ENCODE measurements around the gene POLR1C.
"Not testable (repeated sequence)": the region's sequence is repeated elsewhere in the genome, so short reads cannot be mapped to it uniquely, and the experiment has no call there.

The POLR1C gene

GRCh38 chr6:43516697-43517504 is at the start of gene POLR1C, which contains the start of gene YIPF3:
TSS of gene POLR1C (plus strand) at chr6:43517089. CDS start at chr6:43517110, 21 bp downstream.
TSS of gene YIPF3 (minus strand) at chr6:43516926. CDS start at chr6:43516807, 119 bp downstream.
- DNase-seq, result peak; percentile 92 to 95

- not testable (repeated sequence) for DNase-seq
Observed at GRCh38 chr6:43467265-43467664, 49.6 kb upstream of the POLR1C start.

- DNase-seq, result no peak
Observed at GRCh38 chr6:43467752-43468151, 49.1 kb upstream of the POLR1C start.

GRCh38 chr6:43468240-43468639 is 48.6 kb upstream of the POLR1C start:
- no peak for DNase-seq

- DNase-seq, result no peak
Observed at GRCh38 chr6:43468748-43469681, 47.9 kb upstream of the POLR1C start.

GRCh38 chr6:43469947-43470346 is 46.9 kb upstream of the POLR1C start:
- DNase-seq, result no peak

- DNase-seq, result no peak
Observed at GRCh38 chr6:43471399-43471798, 45.5 kb upstream of the POLR1C start.

- DNase-seq, result no peak
Observed at GRCh38 chr6:43472515-43472914, 44.4 kb upstream of the POLR1C start.

GRCh38 chr6:43475516-43475915 is 41.4 kb upstream of the POLR1C start:
- no peak for DNase-seq

GRCh38 chr6:43476746-43477145 is 40.1 kb upstream of the POLR1C start:
- no peak for DNase-seq

- peak; percentile 95 to 99 for DNase-seq
Observed at GRCh38 chr6:43477235-43478007, 39.5 kb upstream of the POLR1C start, which contains the start of gene TJAP1. TSS of gene TJAP1 (plus strand) at chr6:43477570. CDS start at chr6:43499002, 21,432 bp downstream.

GRCh38 chr6:43478008-43478372 is 38.9 kb upstream of the POLR1C start:
- DNase-seq, result no peak

- DNase-seq, result no peak
Observed at GRCh38 chr6:43481075-43481474, 35.8 kb upstream of the POLR1C start.

- no peak for DNase-seq
Observed at GRCh38 chr6:43481591-43482236, 35.2 kb upstream of the POLR1C start.

- DNase-seq, result no peak
Observed at GRCh38 chr6:43488667-43489276, 28.1 kb upstream of the POLR1C start.

- no peak for DNase-seq
Observed at GRCh38 chr6:43489277-43490072, 27.4 kb upstream of the POLR1C start.

GRCh38 chr6:43490523-43490939 is 26.4 kb upstream of the POLR1C start:
- no peak for DNase-seq

GRCh38 chr6:43491750-43492661 is 24.9 kb upstream of the POLR1C start:
- DNase-seq, result no peak

GRCh38 chr6:43492673-43493072 is 24.2 kb upstream of the POLR1C start:
- DNase-seq, result no peak

- DNase-seq, result no peak
Observed at GRCh38 chr6:43493230-43493629, 23.7 kb upstream of the POLR1C start.

Data from stimulated activated CD4-positive, alpha-beta T cell treated with anti-CD3 and anti-CD28 coated beads, Interleukin-4, amount 100 ng/mL, for 4 hours (primary cell).